ENCODE results near the gene CD96. TPM values are rescaled to one million over a fixed set of nuclear protein-coding genes. Genes with fewer than 3 reads are reported as not detected.
A peak's percentile ranks its signal among the peaks of the same experiment; 100 is the strongest.

CD96 gene
- total RNA-seq, 1 donor from 2014 or later: 5.6 TPM

DNA sequence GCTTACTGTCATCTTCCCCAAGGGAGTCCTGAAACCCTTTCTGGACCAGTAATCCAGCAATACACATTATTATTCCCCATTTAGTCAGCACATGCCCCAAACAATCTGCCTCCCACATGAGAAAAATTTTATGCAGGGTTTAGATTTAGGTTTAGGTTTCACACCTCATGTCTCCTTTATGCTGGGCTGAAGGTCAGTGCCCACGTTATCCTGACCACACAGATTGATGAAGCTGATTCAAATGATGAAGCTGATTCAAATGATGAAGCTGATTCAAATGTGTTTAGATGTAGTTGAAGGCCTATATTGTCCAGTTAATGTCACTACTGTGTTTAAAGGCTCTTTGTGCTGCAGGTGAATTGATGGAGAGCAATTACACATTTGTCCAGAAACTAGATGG lies 71.3 kb downstream of the CD96 start:
- H3K27ac ChIP-seq: no peak overlapping the region
- TF ChIP-seq, protein P1, sequence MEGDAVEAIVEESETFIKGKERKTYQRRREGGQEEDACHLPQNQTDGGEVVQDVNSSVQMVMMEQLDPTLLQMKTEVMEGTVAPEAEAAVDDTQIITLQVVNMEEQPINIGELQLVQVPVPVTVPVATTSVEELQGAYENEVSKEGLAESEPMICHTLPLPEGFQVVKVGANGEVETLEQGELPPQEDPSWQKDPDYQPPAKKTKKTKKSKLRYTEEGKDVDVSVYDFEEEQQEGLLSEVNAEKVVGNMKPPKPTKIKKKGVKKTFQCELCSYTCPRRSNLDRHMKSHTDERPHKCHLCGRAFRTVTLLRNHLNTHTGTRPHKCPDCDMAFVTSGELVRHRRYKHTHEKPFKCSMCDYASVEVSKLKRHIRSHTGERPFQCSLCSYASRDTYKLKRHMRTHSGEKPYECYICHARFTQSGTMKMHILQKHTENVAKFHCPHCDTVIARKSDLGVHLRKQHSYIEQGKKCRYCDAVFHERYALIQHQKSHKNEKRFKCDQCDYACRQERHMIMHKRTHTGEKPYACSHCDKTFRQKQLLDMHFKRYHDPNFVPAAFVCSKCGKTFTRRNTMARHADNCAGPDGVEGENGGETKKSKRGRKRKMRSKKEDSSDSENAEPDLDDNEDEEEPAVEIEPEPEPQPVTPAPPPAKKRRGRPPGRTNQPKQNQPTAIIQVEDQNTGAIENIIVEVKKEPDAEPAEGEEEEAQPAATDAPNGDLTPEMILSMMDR (IDR thresholded peaks at IDR 0.05): no peak
- intact Hi-C loops (cut with DNase I): no loop called here
- ATAC-seq (no peak), DNase-seq (no peak)
- no peaks in the 10 kb centered on the region for H3K9me3 ChIP-seq
- H3K27me3 ChIP-seq (ENCODE audit: low read depth): no peaks in the 10 kb centered on the region
- H3K36me3 ChIP-seq: no peaks in the 10 kb centered on the region
- no peak overlapping the region for H3K4me3 ChIP-seq
- H3K4me1 ChIP-seq: no peaks in the 10 kb centered on the region

DNA sequence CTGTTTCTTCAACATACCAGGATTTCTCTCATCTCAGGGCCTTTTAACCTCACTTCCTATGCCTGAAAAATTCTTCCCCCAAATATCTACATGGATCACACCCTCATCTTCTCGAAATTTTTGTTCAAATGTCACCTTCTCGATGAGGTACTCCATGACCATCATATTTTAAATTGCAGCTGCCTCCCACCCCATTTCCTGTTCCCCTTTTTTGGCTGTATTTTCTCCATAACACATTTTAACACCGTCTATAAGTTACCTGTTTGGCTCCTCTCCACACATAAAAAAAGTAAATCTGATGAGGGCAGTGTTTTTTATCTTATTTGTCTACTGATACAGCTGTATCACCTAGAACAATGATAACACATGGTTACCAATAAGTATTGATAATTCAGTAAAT lies 73.9 kb downstream of the CD96 start:
- H3K36me3 ChIP-seq: no peaks in the 10 kb centered on the region
- no peaks in the 10 kb centered on the region for H3K9me3 ChIP-seq
- DNase-seq: no peak
- ATAC-seq: no peak
- H3K27ac ChIP-seq: no peak overlapping the region
- intact Hi-C loops (cut with DNase I): no loop called here
- H3K4me1 ChIP-seq: no peaks in the 10 kb centered on the region
- H3K4me3 ChIP-seq: no peak overlapping the region
- H3K27me3 ChIP-seq (ENCODE audit: low read depth): no peaks in the 10 kb centered on the region
- TF ChIP-seq, protein P1 (IDR thresholded peaks at IDR 0.05): no peak

- Histone ChIP-seq H3K4me3 (no peak overlapping the region), H3K9me3 (no peaks in the 10 kb centered on the region), H3K36me3 (no peaks in the 10 kb centered on the region), H3K27ac (no peak overlapping the region), H3K27me3 (ENCODE audit: low read depth) (no peaks in the 10 kb centered on the region), H3K4me1 (no peaks in the 10 kb centered on the region)
- ATAC-seq: peak; percentile 83
- TF ChIP-seq, protein P1 (IDR thresholded peaks at IDR 0.05): no peak
- intact Hi-C loops (cut with DNase I): no loop called here
- peak; percentile 49 for DNase-seq
Measured at GRCh38 chr3:111616417-111617105, 74.6 kb downstream of the CD96 start.

DNA sequence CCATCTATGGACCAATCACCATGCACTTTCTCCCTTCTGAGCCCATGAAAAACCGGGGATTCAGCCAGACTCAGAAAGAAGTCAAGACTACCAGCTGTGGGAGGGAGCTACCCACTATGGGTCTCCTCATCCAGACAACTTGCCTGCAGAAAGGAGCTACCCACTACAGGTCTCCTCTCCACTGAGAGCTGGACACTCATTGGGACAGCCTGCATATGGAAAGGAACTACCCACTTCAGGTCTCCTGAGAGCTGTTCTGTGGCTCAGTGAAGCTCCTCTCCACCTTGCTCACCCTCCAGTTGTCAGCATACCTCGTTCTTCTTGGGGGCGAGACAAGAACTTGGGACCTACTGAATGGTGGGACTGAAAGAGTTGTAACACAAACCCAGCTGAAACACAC lies 75.4 kb downstream of the CD96 start:
- DNase-seq (no peak), ATAC-seq (no peak)
- TF ChIP-seq, protein P1 (IDR thresholded peaks at IDR 0.05): no peak
- no peak overlapping the region for H3K4me3 ChIP-seq
- no peak overlapping the region for H3K27ac ChIP-seq
- H3K27me3 ChIP-seq (ENCODE audit: low read depth): no peaks in the 10 kb centered on the region
- intact Hi-C loops (cut with DNase I): no loop called here
- no peaks in the 10 kb centered on the region for H3K4me1 ChIP-seq
- no peaks in the 10 kb centered on the region for H3K36me3 ChIP-seq
- no peaks in the 10 kb centered on the region for H3K9me3 ChIP-seq

GRCh38 chr3:111617912-111618601 lies 76.1 kb downstream of the CD96 start:
- no peak overlapping the region for H3K4me3 ChIP-seq
- DNase-seq (no peak), ATAC-seq (no peak)
- no peaks in the 10 kb centered on the region for H3K9me3 ChIP-seq
- H3K27me3 ChIP-seq (ENCODE audit: low read depth): no peaks in the 10 kb centered on the region
- no peaks in the 10 kb centered on the region for H3K36me3 ChIP-seq
- intact Hi-C loops (cut with DNase I): no loop called here
- H3K4me1 ChIP-seq: no peaks in the 10 kb centered on the region
- TF ChIP-seq, protein P1 (IDR thresholded peaks at IDR 0.05): no peak
- H3K27ac ChIP-seq: no peak overlapping the region
